Naive thymus-derived CD4-positive, alpha-beta T cell (primary cell): ENCODE results near the gene MTERF2. TPM values are rescaled to one million over a fixed set of nuclear protein-coding genes. Genes with fewer than 3 reads are reported as not detected.

Experiments
- ATAC-seq: fragments of 150-1000 bp; cut with Tn5 transposase; 2 replicates; pipeline ENCODE4 v1.10.0; 2021; ENCODE audit warnings: mild to moderate bottlenecking, moderate library complexity
- CTCF ChIA-PET: fragments of 350-600 bp; sonication (Branson Sonifier 250); formaldehyde crosslinking; loops from one replicate; lab custom pipeline; 2021; ENCODE audit warnings: antibody characterized with exemption; lab: Charles Lee
- POLR2A ChIA-PET: fragments of 350-600 bp; sonication (Branson Sonifier 250); formaldehyde crosslinking; loops from one replicate; lab custom pipeline; 2021; ENCODE audit warnings: antibody characterized with exemption, inconsistent platforms; lab: Charles Lee
- DNase-seq, 9 donors: peaks; one replicate each; pipeline versions ENCODE4 v3.0.0 to v3.0.0-alpha.2; 2020 to 2022; ENCODE audit warnings: mixed read lengths in 1 of 9
- H3K27ac ChIP-seq: one replicate; pipeline ENCODE4 v1.7.0; 2013; ENCODE audit warnings: mild to moderate bottlenecking, low read depth, low read length, moderate library complexity
- H3K27me3 ChIP-seq, 2 donors: one replicate each; pipeline ENCODE4 v1.7.0; 2013; ENCODE audit warnings: low read length in 2 of 2, mild to moderate bottlenecking in 2 of 2, moderate library complexity in 2 of 2; ENCODE audit not compliant: control insufficient read depth in 2 of 2, insufficient read depth in 2 of 2
- H3K36me3 ChIP-seq, 3 experiments: 1 replicate in 2 of 3; 2 replicates in 1 of 3; pipeline ENCODE4 v1.7.0; 2013; ENCODE audit warnings: low read length in 3 of 3, mild to moderate bottlenecking in 3 of 3, moderate library complexity in 1 of 3; ENCODE audit not compliant: insufficient read depth in 3 of 3, control insufficient read depth in 2 of 3
- H3K4me1 ChIP-seq, 2 donors: one replicate each; pipeline ENCODE4 v1.7.0; 2013; ENCODE audit warnings: low read length in 2 of 2, mild to moderate bottlenecking in 2 of 2, moderate library complexity in 1 of 2; ENCODE audit not compliant: control insufficient read depth in 2 of 2, insufficient read depth in 2 of 2
- H3K4me3 ChIP-seq: 2 replicates; pipeline ENCODE4 v1.7.0; 2013; ENCODE audit warnings: mild to moderate bottlenecking, low read length
- H3K9me3 ChIP-seq, 3 experiments: 1 replicate in 2 of 3; 2 replicates in 1 of 3; pipeline ENCODE4 v1.7.0; 2013; ENCODE audit warnings: low read length in 3 of 3; ENCODE audit not compliant: control insufficient read depth in 2 of 3
- H3K27ac Mint-ChIP-seq, 9 donors: one replicate each; pipeline ENCODE4 v1.8.0; 2020 to 2022; ENCODE audit warnings: mixed read lengths in 9 of 9, mild to moderate bottlenecking in 8 of 9, moderate library complexity in 5 of 9, inconsistent platforms in 2 of 9
- H3K27me3 Mint-ChIP-seq, 5 donors: one replicate each; pipeline ENCODE4 v1.8.0; 2021 to 2022; ENCODE audit warnings: mixed read lengths in 5 of 5, mild to moderate bottlenecking in 1 of 5
- H3K36me3 Mint-ChIP-seq, 5 donors: one replicate each; pipeline ENCODE4 v1.8.0; 2020 to 2022; ENCODE audit warnings: mixed read lengths in 5 of 5, mild to moderate bottlenecking in 3 of 5, inconsistent platforms in 1 of 5
- H3K4me1 Mint-ChIP-seq, 7 donors: one replicate each; pipeline ENCODE4 v1.8.0; 2020 to 2022; ENCODE audit warnings: mixed read lengths in 7 of 7, mild to moderate bottlenecking in 3 of 7, inconsistent platforms in 1 of 7
- H3K4me3 Mint-ChIP-seq, 10 donors: one replicate each; pipeline ENCODE4 v1.8.0; 2020 to 2022; ENCODE audit warnings: mild to moderate bottlenecking in 10 of 10, mixed read lengths in 10 of 10, moderate library complexity in 6 of 10, inconsistent platforms in 2 of 10
- H3K9me3 Mint-ChIP-seq, 11 donors: one replicate each; pipeline ENCODE4 v1.8.0; 2020 to 2022; ENCODE audit warnings: mixed read lengths in 11 of 11, mild to moderate bottlenecking in 4 of 11, inconsistent platforms in 1 of 11, moderate library complexity in 1 of 11
- intact Hi-C, 2 donors: fragments of 100-400 bp; cut with micrococcal nuclease; formaldehyde crosslinking; loops; one replicate each; pipeline ENCODE4 v1.15.1; 2023
- polyA plus RNA-seq, 2 donors: library from polyadenylated mRNA; unstranded; fragments of 300-500 nt; fragmentation: Illumina TruSeq; gene quantifications; one replicate each; pipeline ENCODE4 v1.2.3, GENCODE V29; 2021
- total RNA-seq, 6 experiments: library from RNA in 5 of 6; stranded (reverse) in 5 of 6; gene quantifications; 1 replicate in 5 of 6; 2 replicates in 1 of 6; pipeline ENCODE4 v1.2.3 and lab custom pipeline; 2021 to 2026

MTERF2 gene
- total and polyA plus RNA-seq, 7 experiments from 2014 or later: 7.1 to 12.9 (median 9.9) TPM

- Histone ChIP-seq H3K4me1 (peaks cover 12 to 14% of the 10 kb centered on the region in 2 donors), H3K27ac (no peak overlapping the region), H3K27me3 (no peaks in the 10 kb centered on the region), H3K9me3 (no peaks in the 10 kb centered on the region), H3K36me3 (peaks cover 0 to 4% (median 0%) of the 10 kb centered on the region in 3 experiments), H3K4me3 (no peak overlapping the region)
- Mint-ChIP-seq H3K36me3 (peaks cover 6 to 23% (median 6%) of the 10 kb centered on the region in 5 donors), H3K27ac (peak overlapping the region in 4 of 9 donors; percentile 0 to 65 (median 32)), H3K27me3 (peaks cover 0 to 2% (median 0%) of the 10 kb centered on the region in 5 donors), H3K4me1 (peaks cover 29 to 45% (median 41%) of the 10 kb centered on the region in 7 donors), H3K4me3 (peak overlapping the region in 8 of 10 donors; percentile 31 to 97 (median 95)), H3K9me3 (peaks cover 0 to 5% (median 0%) of the 10 kb centered on the region in 11 donors)
- DNase-seq (no peak), ATAC-seq (no peak)
- ChIA-PET POLR2A (no interaction called here), CTCF (no interaction called here)
- intact Hi-C loops: loop anchor here (5.0 to 10.0 kb wide), 2 partner anchors 337 to 1529 kb away; partner anchors contain the start of gene FICD (in 1 of the 2)
These were observed 1.5 kb downstream of the MTERF2 start for GRCh38 chr12:106985479-106985878.

- Histone ChIP-seq H3K36me3 (peaks cover 0 to 4% (median 0%) of the 10 kb centered on the region in 3 experiments), H3K4me3 (no peak overlapping the region), H3K27me3 (no peaks in the 10 kb centered on the region), H3K4me1 (peaks cover 12 to 14% of the 10 kb centered on the region in 2 donors), H3K9me3 (no peaks in the 10 kb centered on the region), H3K27ac (no peak overlapping the region)
- ChIA-PET CTCF (no interaction called here), POLR2A (no interaction called here)
- no peak for ATAC-seq
- peaks cover 29 to 45% (median 41%) of the 10 kb centered on the region in 7 donors for H3K4me1 Mint-ChIP-seq
- peaks cover 6 to 23% (median 6%) of the 10 kb centered on the region in 5 donors for H3K36me3 Mint-ChIP-seq
- peak overlapping the region in 5 of 10 donors; percentile 6 to 34 (median 30) for H3K4me3 Mint-ChIP-seq
- peaks cover 0 to 2% (median 0%) of the 10 kb centered on the region in 5 donors for H3K27me3 Mint-ChIP-seq
- H3K27ac Mint-ChIP-seq: peak overlapping the region in 6 of 9 donors; percentile 0 to 37 (median 7)
- intact Hi-C loops: loop anchor here (5.0 to 10.0 kb wide), 2 partner anchors 338 to 1530 kb away; partner anchors contain the start of gene FICD (in 1 of the 2)
- no peak for DNase-seq
- H3K9me3 Mint-ChIP-seq: peaks cover 0 to 5% (median 0%) of the 10 kb centered on the region in 11 donors
These were observed 2.3 kb downstream of the MTERF2 start for GRCh38 chr12:106984588-106985137.

- H3K4me1 Mint-ChIP-seq: peaks cover 24 to 38% (median 34%) of the 10 kb centered on the region in 7 donors
- POLR2A ChIA-PET: interaction anchor here (1.3 kb wide), 1 partner anchor 19 kb away, joined by 3 read pairs; no protein-coding TSS in a partner anchor
- peaks cover 0 to 4% (median 0%) of the 10 kb centered on the region in 3 experiments for H3K36me3 ChIP-seq
- H3K4me3 Mint-ChIP-seq: no peak overlapping the region
- intact Hi-C loops: loop anchor here in 1 of 2 donors (10.0 kb wide), 1 partner anchor 1533 kb away; the partner anchor contains the start of gene FICD
- CTCF ChIA-PET: no interaction called here
- DNase-seq (no peak), ATAC-seq (no peak)
- H3K27ac Mint-ChIP-seq: peak overlapping the region in 1 of 9 donors; percentile 9
- H3K9me3 Mint-ChIP-seq: peaks cover 0 to 5% (median 0%) of the 10 kb centered on the region in 11 donors
- H3K9me3 ChIP-seq: no peaks in the 10 kb centered on the region
- no peaks in the 10 kb centered on the region for H3K27me3 Mint-ChIP-seq
- peaks cover 9 to 14% of the 10 kb centered on the region in 2 donors for H3K4me1 ChIP-seq
- H3K36me3 Mint-ChIP-seq: peaks cover 6 to 30% (median 13%) of the 10 kb centered on the region in 5 donors
- H3K27ac ChIP-seq: no peak overlapping the region
- no peak overlapping the region for H3K4me3 ChIP-seq
- H3K27me3 ChIP-seq: no peaks in the 10 kb centered on the region
These were observed 4.7 kb downstream of the MTERF2 start for GRCh38 chr12:106982229-106982628.

- Histone ChIP-seq H3K27me3 (no peaks in the 10 kb centered on the region), H3K36me3 (peaks cover 0 to 3% (median 0%) of the 10 kb centered on the region in 3 experiments), H3K4me3 (no peak overlapping the region), H3K27ac (no peak overlapping the region), H3K4me1 (peaks cover 8 to 14% of the 10 kb centered on the region in 2 donors), H3K9me3 (no peaks in the 10 kb centered on the region)
- Mint-ChIP-seq H3K36me3 (peaks cover 6 to 30% (median 13%) of the 10 kb centered on the region in 5 donors), H3K27me3 (no peaks in the 10 kb centered on the region), H3K4me1 (peaks cover 24 to 35% (median 32%) of the 10 kb centered on the region in 7 donors), H3K9me3 (peaks cover 0 to 5% (median 0%) of the 10 kb centered on the region in 11 donors), H3K4me3 (no peak overlapping the region), H3K27ac (peak overlapping the region in 1 of 9 donors; percentile 9)
- ChIA-PET CTCF (no interaction called here), POLR2A (interaction anchor here (1.3 kb wide), 1 partner anchor 19 kb away, joined by 3 read pairs; no protein-coding TSS in a partner anchor)
- ATAC-seq: no peak
- DNase-seq: no peak
- intact Hi-C loops: loop anchor here in 1 of 2 donors (10.0 kb wide), 1 partner anchor 1533 kb away; the partner anchor contains the start of gene FICD
These were observed 5.2 kb downstream of the MTERF2 start for GRCh38 chr12:106981788-106982187.

GRCh38 chr12:106980944-106981343 lies 6.0 kb downstream of the MTERF2 start:
- POLR2A ChIA-PET: interaction anchor here (1.3 kb wide), 1 partner anchor 18 kb away, joined by 3 read pairs; no protein-coding TSS in a partner anchor
- no peak for DNase-seq

GRCh38 chr12:106978035-106978800 lies 8.7 kb downstream of the MTERF2 start:
- H3K36me3 Mint-ChIP-seq: peaks cover 0 to 24% (median 8%) of the 10 kb centered on the region in 5 donors
- H3K4me3 ChIP-seq: no peak overlapping the region
- ChIA-PET POLR2A (interaction anchor here (0.6 to 1.2 kb wide), 3 partner anchors 8 to 22 kb away, joined by 3 read pairs; partner anchors contain the start of genes MTERF2 and TMEM263), CTCF (interaction anchor here (0.8 kb wide), 1 partner anchor 9 kb away, joined by 3 read pairs; no protein-coding TSS in a partner anchor)
- no peaks in the 10 kb centered on the region for H3K9me3 Mint-ChIP-seq
- no peaks in the 10 kb centered on the region for H3K36me3 ChIP-seq
- H3K9me3 ChIP-seq: no peaks in the 10 kb centered on the region
- DNase-seq (no peak), ATAC-seq (no peak)
- H3K4me1 Mint-ChIP-seq: peaks cover 0 to 21% (median 9%) of the 10 kb centered on the region in 7 donors
- no peaks in the 10 kb centered on the region for H3K4me1 ChIP-seq
- H3K27me3 ChIP-seq: no peaks in the 10 kb centered on the region
- peak overlapping the region in 7 of 9 donors; percentile 12 to 80 (median 55) for H3K27ac Mint-ChIP-seq
- intact Hi-C loops: no loop called here
- H3K4me3 Mint-ChIP-seq: no peak overlapping the region
- H3K27me3 Mint-ChIP-seq: no peaks in the 10 kb centered on the region
- no peak overlapping the region for H3K27ac ChIP-seq

More at GRCh38 chr12:106980944-106981343, 6.0 kb downstream of the MTERF2 start:
- H3K4me1 ChIP-seq: peaks cover 2 to 7% of the 10 kb centered on the region in 2 donors
- no peaks in the 10 kb centered on the region for H3K9me3 ChIP-seq
- Mint-ChIP-seq H3K27me3 (no peaks in the 10 kb centered on the region), H3K9me3 (peaks cover 0 to 5% (median 0%) of the 10 kb centered on the region in 11 donors), H3K4me3 (no peak overlapping the region), H3K36me3 (peaks cover 6 to 32% (median 13%) of the 10 kb centered on the region in 5 donors), H3K4me1 (peaks cover 19 to 29% (median 24%) of the 10 kb centered on the region in 7 donors), H3K27ac (no peak overlapping the region)
- no peak overlapping the region for H3K4me3 ChIP-seq
- H3K36me3 ChIP-seq: no peaks in the 10 kb centered on the region
- ATAC-seq: no peak
- intact Hi-C loops: loop anchor here in 1 of 2 donors (10.0 kb wide), 1 partner anchor 1534 kb away; the partner anchor contains the start of gene FICD
- CTCF ChIA-PET: no interaction called here
- no peak overlapping the region for H3K27ac ChIP-seq
- no peaks in the 10 kb centered on the region for H3K27me3 ChIP-seq
